GM23338 (cell line): Measurements from ENCODE around the gene NLGN4X. TPM values are rescaled to one million over a fixed set of nuclear protein-coding genes. Genes with fewer than 3 reads are reported as not detected.

Source experiments
- ATAC-seq: fragments of 200-7000 bp; cut with Tn5 transposase; 3 replicates; pipeline ENCODE4 v1.9.1; 2020
- DNase-seq: peaks from one replicate; pipeline ENCODE4 v3.0.0-alpha.2; 2015; ENCODE audit warnings: low spot score
- H2AFZ ChIP-seq: fragments of 200-600 bp; sonication (generic); 2 replicates; pipeline ENCODE4 v1.8.0; 2016; ENCODE audit warnings: antibody characterized with exemption, mild to moderate bottlenecking, moderate library complexity
- H3F3A ChIP-seq: fragments of 200-600 bp; sonication (generic); replicated peaks from 2 replicates; pipeline ENCODE4 v1.8.0; 2017; ENCODE audit warnings: antibody characterized with exemption, mixed run types, low read depth
- H3K27ac ChIP-seq: fragments of 200-600 bp; sonication (generic); 2 replicates; pipeline ENCODE4 v1.6.1; 2016; ENCODE audit warnings: low read depth
- H3K27me3 ChIP-seq: fragments of 200-600 bp; sonication (generic); 2 replicates; pipeline ENCODE4 v1.8.0; 2016; ENCODE audit warnings: mild to moderate bottlenecking, mixed run types, moderate library complexity; ENCODE audit not compliant: insufficient read depth
- H3K36me3 ChIP-seq: fragments of 200-600 bp; sonication (generic); 2 replicates; pipeline ENCODE4 v1.8.0; 2016; ENCODE audit warnings: mild to moderate bottlenecking; ENCODE audit not compliant: insufficient read depth
- H3K4me1 ChIP-seq: fragments of 200-600 bp; sonication (generic); 2 replicates; pipeline ENCODE4 v1.8.0; 2016; ENCODE audit warnings: mild to moderate bottlenecking, moderate library complexity; ENCODE audit not compliant: insufficient read depth
- H3K4me2 ChIP-seq: fragments of 200-600 bp; sonication (generic); 2 replicates; pipeline ENCODE4 v1.7.1; 2017; ENCODE audit warnings: mixed run types
- H3K4me3 ChIP-seq: fragments of 200-600 bp; sonication (generic); 2 replicates; pipeline ENCODE4 v1.6.1; 2016; ENCODE audit warnings: mixed run types
- H3K79me2 ChIP-seq: fragments of 200-600 bp; sonication (generic); replicated peaks from 2 replicates; pipeline ENCODE4 v1.8.0; 2017; ENCODE audit warnings: mild to moderate bottlenecking; ENCODE audit not compliant: insufficient read depth
- H3K9me2 ChIP-seq: fragments of 200-600 bp; sonication (generic); 2 replicates; pipeline ENCODE4 v1.8.0; 2017; ENCODE audit not compliant: insufficient read depth
- H4K20me1 ChIP-seq: fragments of 200-600 bp; sonication (generic); replicated peaks from 2 replicates; pipeline ENCODE4 v1.8.0; 2017; ENCODE audit warnings: mild to moderate bottlenecking; ENCODE audit not compliant: insufficient read depth
- H3K27ac Mint-ChIP-seq: 2 replicates; pipeline ENCODE4 v1.8.0; 2020; ENCODE audit warnings: inconsistent platforms, mild to moderate bottlenecking, moderate library complexity, mixed read lengths
- H3K27me3 Mint-ChIP-seq: 3 replicates; pipeline ENCODE4 v1.8.0; 2022; ENCODE audit warnings: low read depth, mild to moderate bottlenecking, moderate library complexity, mixed read lengths, inconsistent platforms; ENCODE audit not compliant: insufficient read depth, poor library complexity
- H3K36me3 Mint-ChIP-seq: 3 replicates; pipeline ENCODE4 v1.8.0; 2021; ENCODE audit warnings: low read depth, mild to moderate bottlenecking, inconsistent platforms, moderate library complexity, mixed read lengths
- H3K4me1 Mint-ChIP-seq: 3 replicates; pipeline ENCODE4 v1.8.0; 2020; ENCODE audit warnings: mild to moderate bottlenecking, inconsistent platforms, mixed read lengths
- H3K4me3 Mint-ChIP-seq: 3 replicates; pipeline ENCODE4 v1.8.0; 2021; ENCODE audit warnings: moderate library complexity, mild to moderate bottlenecking, inconsistent platforms, mixed read lengths
- H3K9me3 Mint-ChIP-seq: 3 replicates; pipeline ENCODE4 v1.8.0; 2020; ENCODE audit warnings: moderate library complexity, mild to moderate bottlenecking, inconsistent platforms, mixed read lengths
- CREB1 ChIP-seq: fragments of 250-450 bp; sonication (Bioruptor Pico); IDR thresholded peaks from 2 replicates; pipeline ENCODE4 v1.5.0; 2020; ENCODE audit warnings: low read depth, mild to moderate bottlenecking, moderate library complexity
- EZH2 ChIP-seq: fragments of 200-600 bp; sonication (generic); IDR thresholded peaks from one replicate; pipeline ENCODE4 v1.8.0; 2017; ENCODE audit warnings: antibody characterized with exemption, mild to moderate bottlenecking, low read depth; ENCODE audit not compliant: unreplicated experiment
- ZNF114 ChIP-seq: fragments of 250-450 bp; sonication (Bioruptor Pico); IDR thresholded peaks from 2 replicates; pipeline ENCODE4 v1.5.0; 2020; ENCODE audit warnings: mild to moderate bottlenecking, moderate library complexity
- ZNF331 ChIP-seq: fragments of 250-450 bp; sonication (Bioruptor Pico); IDR thresholded peaks from 2 replicates; pipeline ENCODE4 v1.5.0; 2020; ENCODE audit warnings: low read depth, mild to moderate bottlenecking, moderate library complexity
- polyA plus RNA-seq: library from polyadenylated mRNA; unstranded; fragments of >200 nt; fragmentation: Nextera tagmentation; extraction: Ambion mirVana; gene quantifications from 2 replicates; pipeline ENCODE4 v1.2.1, GENCODE V29; 2016
- total RNA-seq: library from RNA; depleted of rRNA; stranded (reverse); fragments of >200 nt; shearing (Covaris generic); gene quantifications from 2 replicates; pipeline ENCODE4 v1.2.3, GENCODE V29; 2014
- TF ChIP-seq, protein P1 (sequence below): IDR thresholded peaks from one replicate; pipeline ENCODE4 v1.6.1; 2018; ENCODE audit warnings: antibody characterized with exemption; ENCODE audit not compliant: unreplicated experiment
- TF ChIP-seq, protein P2 (sequence below), 2 experiments: fragments of 200-600 bp in 1 of 2; sonication (generic) in 1 of 2; conservative IDR thresholded peaks; 2 replicates each; pipeline versions ENCODE4 v1.5.1 to v1.6.1; 2016 to 2017; ENCODE audit warnings: antibody characterized with exemption in 2 of 2, low read depth in 2 of 2, mild to moderate bottlenecking in 2 of 2, moderate library complexity in 1 of 2
- TF ChIP-seq, protein P3 (sequence below): fragments of 250-450 bp; sonication (Bioruptor Pico); IDR thresholded peaks from 2 replicates; pipeline ENCODE4 v1.5.0; 2020; ENCODE audit warnings: mild to moderate bottlenecking, moderate library complexity
- TF ChIP-seq, protein P4 (sequence below): IDR thresholded peaks from 2 replicates; pipeline ENCODE4 v1.6.1; 2016; ENCODE audit warnings: antibody characterized with exemption

Gene NLGN4X
- total and polyA plus RNA-seq, 2 experiments from 2014 or later = 36.0 to 86.5 TPM

DNA sequence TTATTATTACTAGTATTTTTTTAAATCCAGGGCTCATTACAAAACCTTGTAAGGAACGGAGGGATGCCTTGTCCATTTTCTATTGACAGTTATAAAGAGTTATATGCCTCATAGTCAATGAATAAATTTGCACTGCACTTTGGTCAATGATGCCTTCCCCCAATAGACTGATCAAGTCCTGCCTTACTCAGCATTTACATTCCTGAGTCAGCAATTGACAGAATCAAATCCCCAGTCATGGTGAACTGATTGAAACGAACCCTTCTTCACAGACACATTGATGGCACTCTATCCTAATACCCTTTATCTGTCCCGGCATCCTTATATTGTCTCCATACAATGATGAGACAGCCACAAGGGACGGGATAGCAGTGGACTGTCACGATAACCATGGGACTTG is 213.2 kb downstream of the NLGN4X start (continued):
- TF ChIP-seq, protein P1, sequence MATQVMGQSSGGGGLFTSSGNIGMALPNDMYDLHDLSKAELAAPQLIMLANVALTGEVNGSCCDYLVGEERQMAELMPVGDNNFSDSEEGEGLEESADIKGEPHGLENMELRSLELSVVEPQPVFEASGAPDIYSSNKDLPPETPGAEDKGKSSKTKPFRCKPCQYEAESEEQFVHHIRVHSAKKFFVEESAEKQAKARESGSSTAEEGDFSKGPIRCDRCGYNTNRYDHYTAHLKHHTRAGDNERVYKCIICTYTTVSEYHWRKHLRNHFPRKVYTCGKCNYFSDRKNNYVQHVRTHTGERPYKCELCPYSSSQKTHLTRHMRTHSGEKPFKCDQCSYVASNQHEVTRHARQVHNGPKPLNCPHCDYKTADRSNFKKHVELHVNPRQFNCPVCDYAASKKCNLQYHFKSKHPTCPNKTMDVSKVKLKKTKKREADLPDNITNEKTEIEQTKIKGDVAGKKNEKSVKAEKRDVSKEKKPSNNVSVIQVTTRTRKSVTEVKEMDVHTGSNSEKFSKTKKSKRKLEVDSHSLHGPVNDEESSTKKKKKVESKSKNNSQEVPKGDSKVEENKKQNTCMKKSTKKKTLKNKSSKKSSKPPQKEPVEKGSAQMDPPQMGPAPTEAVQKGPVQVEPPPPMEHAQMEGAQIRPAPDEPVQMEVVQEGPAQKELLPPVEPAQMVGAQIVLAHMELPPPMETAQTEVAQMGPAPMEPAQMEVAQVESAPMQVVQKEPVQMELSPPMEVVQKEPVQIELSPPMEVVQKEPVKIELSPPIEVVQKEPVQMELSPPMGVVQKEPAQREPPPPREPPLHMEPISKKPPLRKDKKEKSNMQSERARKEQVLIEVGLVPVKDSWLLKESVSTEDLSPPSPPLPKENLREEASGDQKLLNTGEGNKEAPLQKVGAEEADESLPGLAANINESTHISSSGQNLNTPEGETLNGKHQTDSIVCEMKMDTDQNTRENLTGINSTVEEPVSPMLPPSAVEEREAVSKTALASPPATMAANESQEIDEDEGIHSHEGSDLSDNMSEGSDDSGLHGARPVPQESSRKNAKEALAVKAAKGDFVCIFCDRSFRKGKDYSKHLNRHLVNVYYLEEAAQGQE = no peak
- TF ChIP-seq, protein P2, sequence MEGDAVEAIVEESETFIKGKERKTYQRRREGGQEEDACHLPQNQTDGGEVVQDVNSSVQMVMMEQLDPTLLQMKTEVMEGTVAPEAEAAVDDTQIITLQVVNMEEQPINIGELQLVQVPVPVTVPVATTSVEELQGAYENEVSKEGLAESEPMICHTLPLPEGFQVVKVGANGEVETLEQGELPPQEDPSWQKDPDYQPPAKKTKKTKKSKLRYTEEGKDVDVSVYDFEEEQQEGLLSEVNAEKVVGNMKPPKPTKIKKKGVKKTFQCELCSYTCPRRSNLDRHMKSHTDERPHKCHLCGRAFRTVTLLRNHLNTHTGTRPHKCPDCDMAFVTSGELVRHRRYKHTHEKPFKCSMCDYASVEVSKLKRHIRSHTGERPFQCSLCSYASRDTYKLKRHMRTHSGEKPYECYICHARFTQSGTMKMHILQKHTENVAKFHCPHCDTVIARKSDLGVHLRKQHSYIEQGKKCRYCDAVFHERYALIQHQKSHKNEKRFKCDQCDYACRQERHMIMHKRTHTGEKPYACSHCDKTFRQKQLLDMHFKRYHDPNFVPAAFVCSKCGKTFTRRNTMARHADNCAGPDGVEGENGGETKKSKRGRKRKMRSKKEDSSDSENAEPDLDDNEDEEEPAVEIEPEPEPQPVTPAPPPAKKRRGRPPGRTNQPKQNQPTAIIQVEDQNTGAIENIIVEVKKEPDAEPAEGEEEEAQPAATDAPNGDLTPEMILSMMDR (conservative IDR thresholded peaks at IDR 0.05; ENCODE audit: low read depth in 2 of 2) = no peak

DNA sequence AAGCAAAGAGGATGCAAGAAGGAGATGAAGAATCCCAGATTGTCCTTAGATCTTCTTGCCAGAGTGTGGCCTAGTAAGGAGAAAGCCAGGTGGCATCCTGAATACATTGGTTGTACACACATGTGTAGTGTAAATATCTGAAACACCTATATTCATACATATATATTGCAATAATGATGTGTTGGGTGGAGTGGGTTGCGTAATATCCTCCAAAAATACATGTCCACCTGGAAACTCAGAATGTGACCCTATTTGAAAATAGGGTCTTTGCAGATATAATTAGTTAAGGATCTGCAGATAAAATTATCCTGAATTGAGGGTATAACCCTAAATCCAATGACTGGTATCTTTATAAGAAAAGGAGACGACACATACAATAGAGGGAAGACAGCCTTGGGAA is 216.3 kb downstream of the NLGN4X start:
- TF ChIP-seq CREB1 (no peak), EZH2 (no peak), ZNF114 (CRISPR knock-in tag) (no peak), ZNF331 (CRISPR knock-in tag) (no peak)
- TF ChIP-seq, protein P1 = no peak
- TF ChIP-seq, protein P3, sequence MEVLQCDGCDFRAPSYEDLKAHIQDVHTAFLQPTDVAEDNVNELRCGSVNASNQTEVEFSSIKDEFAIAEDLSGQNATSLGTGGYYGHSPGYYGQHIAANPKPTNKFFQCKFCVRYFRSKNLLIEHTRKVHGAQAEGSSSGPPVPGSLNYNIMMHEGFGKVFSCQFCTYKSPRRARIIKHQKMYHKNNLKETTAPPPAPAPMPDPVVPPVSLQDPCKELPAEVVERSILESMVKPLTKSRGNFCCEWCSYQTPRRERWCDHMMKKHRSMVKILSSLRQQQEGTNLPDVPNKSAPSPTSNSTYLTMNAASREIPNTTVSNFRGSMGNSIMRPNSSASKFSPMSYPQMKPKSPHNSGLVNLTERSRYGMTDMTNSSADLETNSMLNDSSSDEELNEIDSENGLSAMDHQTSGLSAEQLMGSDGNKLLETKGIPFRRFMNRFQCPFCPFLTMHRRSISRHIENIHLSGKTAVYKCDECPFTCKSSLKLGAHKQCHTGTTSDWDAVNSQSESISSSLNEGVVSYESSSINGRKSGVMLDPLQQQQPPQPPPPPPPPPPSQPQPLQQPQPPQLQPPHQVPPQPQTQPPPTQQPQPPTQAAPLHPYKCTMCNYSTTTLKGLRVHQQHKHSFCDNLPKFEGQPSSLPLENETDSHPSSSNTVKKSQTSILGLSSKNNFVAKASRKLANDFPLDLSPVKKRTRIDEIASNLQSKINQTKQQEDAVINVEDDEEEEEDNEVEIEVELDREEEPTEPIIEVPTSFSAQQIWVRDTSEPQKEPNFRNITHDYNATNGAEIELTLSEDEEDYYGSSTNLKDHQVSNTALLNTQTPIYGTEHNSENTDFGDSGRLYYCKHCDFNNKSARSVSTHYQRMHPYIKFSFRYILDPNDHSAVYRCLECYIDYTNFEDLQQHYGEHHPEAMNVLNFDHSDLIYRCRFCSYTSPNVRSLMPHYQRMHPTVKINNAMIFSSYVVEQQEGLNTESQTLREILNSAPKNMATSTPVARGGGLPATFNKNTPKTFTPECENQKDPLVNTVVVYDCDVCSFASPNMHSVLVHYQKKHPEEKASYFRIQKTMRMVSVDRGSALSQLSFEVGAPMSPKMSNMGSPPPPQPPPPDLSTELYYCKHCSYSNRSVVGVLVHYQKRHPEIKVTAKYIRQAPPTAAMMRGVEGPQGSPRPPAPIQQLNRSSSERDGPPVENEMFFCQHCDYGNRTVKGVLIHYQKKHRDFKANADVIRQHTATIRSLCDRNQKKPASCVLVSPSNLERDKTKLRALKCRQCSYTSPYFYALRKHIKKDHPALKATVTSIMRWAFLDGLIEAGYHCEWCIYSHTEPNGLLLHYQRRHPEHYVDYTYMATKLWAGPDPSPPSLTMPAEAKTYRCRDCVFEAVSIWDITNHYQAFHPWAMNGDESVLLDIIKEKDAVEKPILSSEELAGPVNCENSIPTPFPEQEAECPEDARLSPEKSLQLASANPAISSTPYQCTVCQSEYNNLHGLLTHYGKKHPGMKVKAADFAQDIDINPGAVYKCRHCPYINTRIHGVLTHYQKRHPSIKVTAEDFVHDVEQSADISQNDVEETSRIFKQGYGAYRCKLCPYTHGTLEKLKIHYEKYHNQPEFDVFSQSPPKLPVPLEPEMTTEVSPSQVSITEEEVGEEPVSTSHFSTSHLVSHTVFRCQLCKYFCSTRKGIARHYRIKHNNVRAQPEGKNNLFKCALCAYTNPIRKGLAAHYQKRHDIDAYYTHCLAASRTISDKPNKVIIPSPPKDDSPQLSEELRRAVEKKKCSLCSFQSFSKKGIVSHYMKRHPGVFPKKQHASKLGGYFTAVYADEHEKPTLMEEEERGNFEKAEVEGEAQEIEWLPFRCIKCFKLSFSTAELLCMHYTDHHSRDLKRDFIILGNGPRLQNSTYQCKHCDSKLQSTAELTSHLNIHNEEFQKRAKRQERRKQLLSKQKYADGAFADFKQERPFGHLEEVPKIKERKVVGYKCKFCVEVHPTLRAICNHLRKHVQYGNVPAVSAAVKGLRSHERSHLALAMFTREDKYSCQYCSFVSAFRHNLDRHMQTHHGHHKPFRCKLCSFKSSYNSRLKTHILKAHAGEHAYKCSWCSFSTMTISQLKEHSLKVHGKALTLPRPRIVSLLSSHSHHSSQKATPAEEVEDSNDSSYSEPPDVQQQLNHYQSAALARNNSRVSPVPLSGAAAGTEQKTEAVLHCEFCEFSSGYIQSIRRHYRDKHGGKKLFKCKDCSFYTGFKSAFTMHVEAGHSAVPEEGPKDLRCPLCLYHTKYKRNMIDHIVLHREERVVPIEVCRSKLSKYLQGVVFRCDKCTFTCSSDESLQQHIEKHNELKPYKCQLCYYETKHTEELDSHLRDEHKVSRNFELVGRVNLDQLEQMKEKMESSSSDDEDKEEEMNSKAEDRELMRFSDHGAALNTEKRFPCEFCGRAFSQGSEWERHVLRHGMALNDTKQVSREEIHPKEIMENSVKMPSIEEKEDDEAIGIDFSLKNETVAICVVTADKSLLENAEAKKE (CRISPR knock-in tag) = no peak
- TF ChIP-seq, protein P4, sequence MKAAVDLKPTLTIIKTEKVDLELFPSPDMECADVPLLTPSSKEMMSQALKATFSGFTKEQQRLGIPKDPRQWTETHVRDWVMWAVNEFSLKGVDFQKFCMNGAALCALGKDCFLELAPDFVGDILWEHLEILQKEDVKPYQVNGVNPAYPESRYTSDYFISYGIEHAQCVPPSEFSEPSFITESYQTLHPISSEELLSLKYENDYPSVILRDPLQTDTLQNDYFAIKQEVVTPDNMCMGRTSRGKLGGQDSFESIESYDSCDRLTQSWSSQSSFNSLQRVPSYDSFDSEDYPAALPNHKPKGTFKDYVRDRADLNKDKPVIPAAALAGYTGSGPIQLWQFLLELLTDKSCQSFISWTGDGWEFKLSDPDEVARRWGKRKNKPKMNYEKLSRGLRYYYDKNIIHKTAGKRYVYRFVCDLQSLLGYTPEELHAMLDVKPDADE = no peak

More for the DNA sequence above, 216.3 kb downstream of the NLGN4X start:
- H3K36me3 ChIP-seq = no peaks in the 10 kb centered on the region
- Mint-ChIP-seq H3K27me3 (peaks cover 7% of the 10 kb centered on the region), H3K9me3 (no peaks in the 10 kb centered on the region), H3K4me1 (peaks cover 19% of the 10 kb centered on the region), H3K36me3 (peaks cover 27% of the 10 kb centered on the region; the same call in 2 of the 3 replicates), H3K4me3 (no peak overlapping the region), H3K27ac (no peak overlapping the region)
- no peak overlapping the region for H3K27ac ChIP-seq
- H4K20me1 ChIP-seq = peaks cover 5% of the 10 kb centered on the region; the same call in 1 of the 2 replicates
- no peak overlapping the region for H2AFZ ChIP-seq
- H3K4me1 ChIP-seq = no peaks in the 10 kb centered on the region
- H3K27me3 ChIP-seq = no peaks in the 10 kb centered on the region
- H3F3A ChIP-seq = no peaks in the 10 kb centered on the region
- DNase-seq = no peak
- H3K79me2 ChIP-seq = peaks cover 78% of the 10 kb centered on the region
- no peak for ATAC-seq
- no peaks in the 10 kb centered on the region for H3K9me2 ChIP-seq
- H3K4me2 ChIP-seq = no peak overlapping the region
- no peak overlapping the region for H3K4me3 ChIP-seq
